Keratinocyte (primary cell): ENCODE data around the gene MRPL43.

Experiments used
- CTCF ChIP-seq, 3 experiments: IDR thresholded peaks in 1 of 3; conservative IDR thresholded peaks in 1 of 3; optimal IDR thresholded peaks in 1 of 3; 2 replicates in 2 of 3; 3 replicates in 1 of 3; pipeline versions ENCODE3 to v1.5.1; 2011; ENCODE audit warnings: low read length in 3 of 3, mild to moderate bottlenecking in 3 of 3, moderate library complexity in 2 of 3, control low read depth in 1 of 3, inconsistent platforms in 1 of 3; ENCODE audit not compliant: insufficient read depth in 2 of 3; ENCODE audit errors: extremely low read depth in 1 of 3
- EZH2 ChIP-seq: IDR thresholded peaks from one replicate; pipeline ENCODE4 v1.6.1; 2012; ENCODE audit warnings: inconsistent platforms, mild to moderate bottlenecking, low read length, moderate library complexity

DNA sequence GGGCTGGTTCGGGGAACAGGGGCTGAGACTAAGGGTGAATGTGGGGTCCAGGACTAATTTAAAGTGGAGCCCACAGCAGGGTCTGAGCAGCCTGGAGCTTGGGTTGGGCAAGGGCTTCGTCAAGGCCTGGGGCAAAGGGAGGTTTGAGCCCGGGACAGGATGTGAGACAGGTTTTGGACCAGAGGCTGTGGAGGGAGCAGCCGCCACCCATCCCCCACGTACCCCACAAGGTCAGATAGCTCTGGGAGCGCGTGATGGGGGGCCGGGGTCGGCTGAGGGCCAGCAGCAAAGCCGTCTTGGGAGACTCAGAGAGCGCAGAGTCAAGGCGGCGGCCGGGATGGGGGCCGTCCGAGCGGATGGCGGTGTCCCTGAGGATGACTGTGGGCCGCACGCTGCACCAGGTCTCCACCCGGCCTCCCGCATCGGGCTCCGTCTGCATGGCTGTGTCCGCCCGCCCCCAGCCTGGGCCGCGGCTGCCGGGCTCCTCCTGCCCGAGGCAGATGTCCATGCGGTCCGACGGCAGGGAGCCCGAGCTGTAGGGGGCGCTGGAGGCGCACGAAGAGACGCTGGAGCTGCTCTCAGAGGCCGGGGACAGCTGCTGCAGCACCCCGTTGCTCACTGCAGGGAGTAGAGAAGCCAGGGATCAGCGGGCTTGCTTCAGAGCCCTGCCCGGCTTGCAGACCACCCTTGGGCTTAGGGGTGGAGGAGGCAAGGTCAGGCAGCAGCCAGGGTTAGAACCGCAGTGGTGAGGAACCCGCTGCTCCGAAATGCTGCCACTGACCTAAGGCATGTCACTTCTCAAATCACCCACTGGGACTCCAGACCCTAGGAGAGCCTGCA is 31.5 kb upstream of the MRPL43 start:
- TF ChIP-seq CTCF (optimal IDR thresholded peaks at IDR 0.05 in 1 of 3, IDR thresholded peaks at IDR 0.05 in 1 of 3, conservative IDR thresholded peaks at IDR 0.05 in 1 of 3; ENCODE audit: extremely low read depth in 1 of 3, insufficient read depth in 2 of 3, low read length in 3 of 3): peak; percentile 75 to 94 (median 83)
- no peak for TF ChIP-seq EZH2
